Breast epithelium (tissue), 3 donors: ENCODE measurements around the gene GPHN.

Source experiments
- CTCF ChIP-seq, 3 donors: fragments of 450-650 bp; IDR thresholded peaks; one replicate each; pipeline ENCODE4 v1.5.1; 2016 to 2017; ENCODE audit warnings: antibody characterized with exemption in 3 of 3, mild to moderate bottlenecking in 3 of 3, moderate library complexity in 3 of 3
- POLR2A ChIP-seq: fragments of 450-650 bp; IDR thresholded peaks from one replicate; pipeline ENCODE4 v1.6.1; 2016; ENCODE audit warnings: antibody characterized with exemption, mild to moderate bottlenecking, moderate library complexity
- POLR2AphosphoS5 ChIP-seq, 3 donors: sonication (generic); formaldehyde crosslinking; IDR thresholded peaks; one replicate each; pipeline ENCODE4 v1.6.1; 2017; ENCODE audit warnings: antibody characterized with exemption in 3 of 3

GRCh38 chr14:66918527-66918926 is 410.6 kb downstream of the GPHN start:
- TF ChIP-seq CTCF (IDR thresholded peaks at IDR 0.05) (no peak), POLR2A (no peak), POLR2AphosphoS5 (IDR thresholded peaks at IDR 0.05) (no peak)
